ENCODE measurements around the gene TCF7L2. TPM values are rescaled to one million over a fixed set of nuclear protein-coding genes. Genes with fewer than 3 reads are reported as not detected.

Gene TCF7L2
- polyA plus RNA-seq, 3 donors = 2.1 to 23.5 (median 6.1) TPM

GRCh38 chr10:113056030-113056429 lies 106.0 kb downstream of the TCF7L2 start:
- no peaks in the 10 kb centered on the region for H3K79me2 ChIP-seq (ENCODE audit: insufficient read depth, low read length)
- intact Hi-C loops (cut with micrococcal nuclease) = no loop called here
- no CpG with 5 or more reads among the region's 5 CpGs for WGBS (ENCODE audit: insufficient coverage)
- H3K27ac Mint-ChIP-seq = no peak overlapping the region
- H3K4me1 Mint-ChIP-seq = peaks cover 2% of the 10 kb centered on the region
- H4K20me1 ChIP-seq (ENCODE audit: insufficient read depth, low read length) = peaks cover 99% of the 10 kb centered on the region
- no peaks in the 10 kb centered on the region for H3K36me3 ChIP-seq (replicated peaks in 1 of 2; ENCODE audit: control insufficient read depth in 1 of 2, insufficient read depth in 2 of 2, low read length in 2 of 2)
- H3K27me3 Mint-ChIP-seq (ENCODE audit: low read depth in 3 of 3) = no peaks in the 10 kb centered on the region
- H2AFZ ChIP-seq (ENCODE audit: insufficient read depth, low read depth, low read length, poor library complexity, severe bottlenecking) = no peak overlapping the region
- peaks cover 4 to 10% of the 10 kb centered on the region in 2 donors for H3K4me1 ChIP-seq (ENCODE audit: control insufficient read depth in 1 of 2, insufficient read depth in 2 of 2, low read length in 2 of 2)
- H3K27ac ChIP-seq (ENCODE audit: low read depth in 1 of 2, low read length in 2 of 2) = no peak overlapping the region
- H3K4me2 ChIP-seq (replicated peaks; ENCODE audit: extremely low read depth, low read length, poor library complexity, severe bottlenecking) = no peak overlapping the region
- no peak overlapping the region for H3K9ac ChIP-seq (ENCODE audit: insufficient read depth, low read length, poor library complexity, severe bottlenecking)
- no peaks in the 10 kb centered on the region for H3K9me3 ChIP-seq (replicated peaks in 1 of 2; ENCODE audit: control insufficient read depth in 1 of 2, insufficient read depth in 1 of 2, low read length in 2 of 2)
- TF ChIP-seq CTCF (IDR thresholded peaks at IDR 0.05) = no peak
- H3K4me3 Mint-ChIP-seq = no peak overlapping the region
- H3K9me3 Mint-ChIP-seq = no peaks in the 10 kb centered on the region
- no peak overlapping the region for H3K4me3 ChIP-seq (replicated peaks in 1 of 3; ENCODE audit: low read depth in 2 of 3, low read length in 3 of 3)
- no peak for DNase-seq
- no peaks in the 10 kb centered on the region for H3K27me3 ChIP-seq (ENCODE audit: control insufficient read depth in 2 of 2, insufficient read depth in 2 of 2, low read length in 2 of 2)
- peaks cover 4 to 17% of the 10 kb centered on the region in 2 donors for H3K36me3 Mint-ChIP-seq

DNA sequence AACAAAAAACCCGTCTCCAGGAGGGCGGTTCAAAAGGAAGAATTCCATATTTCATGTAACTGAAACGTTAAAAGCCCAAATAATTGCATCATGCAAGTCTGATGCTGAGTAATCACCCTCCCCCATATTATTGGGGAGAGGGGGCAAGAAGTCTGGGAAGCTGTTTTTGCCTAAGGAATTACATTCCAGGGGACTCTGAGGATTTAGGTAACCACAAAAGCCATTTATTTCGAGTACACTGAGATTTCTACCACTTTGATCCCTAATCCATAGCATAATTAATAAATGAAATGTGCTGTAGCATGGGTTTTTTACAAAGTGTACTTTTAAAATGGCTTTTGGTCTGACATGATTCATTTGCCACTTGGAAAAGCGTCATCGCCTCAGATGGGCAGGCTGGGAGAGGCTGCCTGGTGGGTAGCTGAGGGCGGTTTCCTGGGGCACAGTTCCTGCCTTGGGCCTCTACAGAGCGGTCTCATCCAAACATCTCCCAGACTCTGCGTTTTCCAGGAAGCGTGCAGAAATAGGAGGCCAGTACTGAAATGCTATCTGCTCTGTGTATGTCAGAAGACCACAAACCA lies 106.5 kb downstream of the TCF7L2 start:
- H3K4me1 Mint-ChIP-seq = peaks cover 2% of the 10 kb centered on the region
- H3K36me3 Mint-ChIP-seq = peaks cover 4 to 16% of the 10 kb centered on the region in 2 donors
- TF ChIP-seq CTCF (IDR thresholded peaks at IDR 0.05) = no peak
- no peaks in the 10 kb centered on the region for H3K36me3 ChIP-seq (replicated peaks in 1 of 2; ENCODE audit: control insufficient read depth in 1 of 2, insufficient read depth in 2 of 2, low read length in 2 of 2)
- no peak for DNase-seq
- H3K4me2 ChIP-seq (replicated peaks; ENCODE audit: extremely low read depth, low read length, poor library complexity, severe bottlenecking) = no peak overlapping the region
- H3K9ac ChIP-seq (ENCODE audit: insufficient read depth, low read length, poor library complexity, severe bottlenecking) = no peak overlapping the region
- H3K9me3 Mint-ChIP-seq = no peaks in the 10 kb centered on the region
- H4K20me1 ChIP-seq (ENCODE audit: insufficient read depth, low read length) = peaks cover 99% of the 10 kb centered on the region
- intact Hi-C loops (cut with micrococcal nuclease) = no loop called here
- no peak overlapping the region for H3K4me3 ChIP-seq (replicated peaks in 1 of 3; ENCODE audit: low read depth in 2 of 3, low read length in 3 of 3)
- H3K4me3 Mint-ChIP-seq = no peak overlapping the region
- H3K79me2 ChIP-seq (ENCODE audit: insufficient read depth, low read length) = no peaks in the 10 kb centered on the region
- WGBS (ENCODE audit: insufficient coverage) = 93% methylated on average over 3 of the region's 10 CpGs
- no peak overlapping the region for H2AFZ ChIP-seq (ENCODE audit: insufficient read depth, low read depth, low read length, poor library complexity, severe bottlenecking)
- no peaks in the 10 kb centered on the region for H3K27me3 ChIP-seq (ENCODE audit: control insufficient read depth in 2 of 2, insufficient read depth in 2 of 2, low read length in 2 of 2)
- no peak overlapping the region for H3K27ac ChIP-seq (ENCODE audit: low read depth in 1 of 2, low read length in 2 of 2)
- peaks cover 4 to 10% of the 10 kb centered on the region in 2 donors for H3K4me1 ChIP-seq (ENCODE audit: control insufficient read depth in 1 of 2, insufficient read depth in 2 of 2, low read length in 2 of 2)
- no peaks in the 10 kb centered on the region for H3K27me3 Mint-ChIP-seq (ENCODE audit: low read depth in 3 of 3)
- no peak overlapping the region for H3K27ac Mint-ChIP-seq
- no peaks in the 10 kb centered on the region for H3K9me3 ChIP-seq (replicated peaks in 1 of 2; ENCODE audit: control insufficient read depth in 1 of 2, insufficient read depth in 1 of 2, low read length in 2 of 2)
